HepG2 (cell line): ENCODE results near the gene ITPK1. TPM values are rescaled to one million over a fixed set of nuclear protein-coding genes. Genes with fewer than 3 reads are reported as not detected.

Source experiments
- ATAD3A ChIP-seq: sonication (generic); formaldehyde crosslinking; IDR thresholded peaks from 2 replicates; pipeline ENCODE4 v1.4.0; 2020; ENCODE audit warnings: missing genetic modification reagents
- BRCA1 ChIP-seq: sonication (generic); formaldehyde crosslinking; IDR thresholded peaks from 2 replicates; pipeline ENCODE4 v1.4.0; 2020; ENCODE audit warnings: missing genetic modification reagents
- CAMTA2 ChIP-seq: sonication (generic); formaldehyde crosslinking; IDR thresholded peaks from 2 replicates; pipeline ENCODE4 v1.4.0; 2020; ENCODE audit warnings: mild to moderate bottlenecking, missing genetic modification reagents, borderline replicate concordance
- ERF ChIP-seq: IDR thresholded peaks from 2 replicates; pipeline ENCODE4 v1.6.1; 2018; ENCODE audit warnings: missing biosample characterization, missing genetic modification reagents
- FOXO1 ChIP-seq: sonication (generic); formaldehyde crosslinking; IDR thresholded peaks from 2 replicates; pipeline ENCODE4 v1.4.0; 2020; ENCODE audit warnings: missing genetic modification reagents
- GLI4 ChIP-seq: sonication (generic); formaldehyde crosslinking; IDR thresholded peaks from 2 replicates; pipeline ENCODE4 v1.5.1; 2020; ENCODE audit warnings: missing genetic modification reagents, mild to moderate bottlenecking, moderate library complexity, borderline replicate concordance
- HOXA3 ChIP-seq: sonication (generic); formaldehyde crosslinking; IDR thresholded peaks from 2 replicates; pipeline ENCODE4 v1.5.0; 2020; ENCODE audit warnings: missing genetic modification reagents
- HOXA5 ChIP-seq: sonication (generic); formaldehyde crosslinking; IDR thresholded peaks from 2 replicates; pipeline ENCODE4 v1.4.0; 2020; ENCODE audit warnings: missing genetic modification reagents
- NFYC ChIP-seq: IDR thresholded peaks from 2 replicates; pipeline ENCODE4 v1.6.1; 2016; ENCODE audit warnings: missing genetic modification reagents, missing compliant biosample characterization
- PHF20 ChIP-seq: sonication (generic); formaldehyde crosslinking; IDR thresholded peaks from 2 replicates; pipeline ENCODE4 v1.5.0; 2020; ENCODE audit warnings: mild to moderate bottlenecking, missing genetic modification reagents
- PHF5A ChIP-seq: IDR thresholded peaks from one replicate; pipeline ENCODE4 v1.6.1; 2018; ENCODE audit warnings: low read depth, missing genetic modification reagents; ENCODE audit not compliant: unreplicated experiment
- RFXAP ChIP-seq: sonication (generic); formaldehyde crosslinking; IDR thresholded peaks from 2 replicates; pipeline ENCODE4 v1.4.0; 2020; ENCODE audit warnings: missing genetic modification reagents, borderline replicate concordance
- SALL1 ChIP-seq: sonication (generic); formaldehyde crosslinking; IDR thresholded peaks from 2 replicates; pipeline ENCODE4 v1.8.0; 2022; ENCODE audit warnings: mild to moderate bottlenecking, missing genetic modification reagents
- SMC3 ChIP-seq: IDR thresholded peaks from 2 replicates; pipeline ENCODE4 v1.6.1; 2011; ENCODE audit warnings: low read length, improper control_type of control experiment
- ZKSCAN8 ChIP-seq: IDR thresholded peaks from 2 replicates; pipeline ENCODE4 v1.6.1; 2016; ENCODE audit warnings: borderline replicate concordance, missing genetic modification reagents, missing compliant biosample characterization
- ZNF24 ChIP-seq: fragments of 450-650 bp; IDR thresholded peaks from 2 replicates; pipeline ENCODE4 v1.6.1; 2017; ENCODE audit warnings: antibody characterized with exemption, mild to moderate bottlenecking
- ZNF382 ChIP-seq: sonication (generic); formaldehyde crosslinking; IDR thresholded peaks from 2 replicates; pipeline ENCODE4 v1.5.0; 2020; ENCODE audit warnings: missing genetic modification reagents, mild to moderate bottlenecking, borderline replicate concordance
- ZNF619 ChIP-seq: sonication (generic); formaldehyde crosslinking; IDR thresholded peaks from 2 replicates; pipeline ENCODE4 v1.4.0; 2020; ENCODE audit warnings: mild to moderate bottlenecking, missing genetic modification reagents
- ZNF652 ChIP-seq: IDR thresholded peaks from 2 replicates; pipeline ENCODE4 v1.6.1; 2016; ENCODE audit warnings: low read depth, borderline replicate concordance
- ZNF781 ChIP-seq: sonication (generic); formaldehyde crosslinking; IDR thresholded peaks from 2 replicates; pipeline ENCODE4 v1.5.1; 2020; ENCODE audit warnings: borderline replicate concordance, mild to moderate bottlenecking, missing genetic modification reagents; ENCODE audit errors: not compliant biosample characterization
- ZNF788 ChIP-seq: sonication (generic); formaldehyde crosslinking; IDR thresholded peaks from 2 replicates; pipeline ENCODE4 v1.5.0; 2020; ENCODE audit warnings: mild to moderate bottlenecking, missing genetic modification reagents, borderline replicate concordance
- polyA plus RNA-seq, 8 experiments: library from polyadenylated mRNA; depleted of rRNA in 3 of 8; stranded (reverse) in 7 of 8; unstranded in 1 of 8; fragments of >200 nt; fragmentation: Illumina TruSeq in 4 of 8; extraction: Trizol in 4 of 8; gene quantifications; 2 replicates each; pipeline versions ENCODE4 v1.2.1 to v1.2.3, GENCODE V29; 2011 to 2016; ENCODE audit warnings: low read depth in 4 of 8, missing spikeins in 1 of 8, mixed read lengths in 1 of 8; ENCODE audit not compliant: insufficient read depth in 1 of 8
- total RNA-seq, 5 experiments: library from RNA; depleted of rRNA; stranded (reverse); fragments of >200 nt; fragmentation: Illumina TruSeq; extraction: Trizol; gene quantifications; 2 replicates each; pipeline ENCODE4 v1.2.3, GENCODE V29; 2016; ENCODE audit warnings: low read depth in 1 of 5
- TF ChIP-seq, protein P1 (sequence below): sonication (generic); formaldehyde crosslinking; IDR thresholded peaks from 2 replicates; pipeline ENCODE4 v1.5.1; 2020; ENCODE audit warnings: missing genetic modification reagents, mild to moderate bottlenecking, borderline replicate concordance
- TF ChIP-seq, protein P2 (sequence below): IDR thresholded peaks from 2 replicates; pipeline ENCODE4 v1.6.1; 2016; ENCODE audit warnings: mild to moderate bottlenecking
- TF ChIP-seq, protein P3 (sequence below): IDR thresholded peaks from 2 replicates; pipeline ENCODE4 v1.6.1; 2016; ENCODE audit warnings: missing biosample characterization, missing genetic modification reagents, low read depth
- TF ChIP-seq, protein P4 (sequence below): sonication (generic); formaldehyde crosslinking; IDR thresholded peaks from 2 replicates; pipeline ENCODE4 v1.4.0; 2020; ENCODE audit warnings: low read depth, mild to moderate bottlenecking, missing genetic modification reagents

Gene ITPK1
- total and polyA plus RNA-seq, 2 of the 13 experiments (the other 11 are each of a cell fraction or from before 2014, with no cell fraction given): 20.5 to 47.5 TPM

DNA sequence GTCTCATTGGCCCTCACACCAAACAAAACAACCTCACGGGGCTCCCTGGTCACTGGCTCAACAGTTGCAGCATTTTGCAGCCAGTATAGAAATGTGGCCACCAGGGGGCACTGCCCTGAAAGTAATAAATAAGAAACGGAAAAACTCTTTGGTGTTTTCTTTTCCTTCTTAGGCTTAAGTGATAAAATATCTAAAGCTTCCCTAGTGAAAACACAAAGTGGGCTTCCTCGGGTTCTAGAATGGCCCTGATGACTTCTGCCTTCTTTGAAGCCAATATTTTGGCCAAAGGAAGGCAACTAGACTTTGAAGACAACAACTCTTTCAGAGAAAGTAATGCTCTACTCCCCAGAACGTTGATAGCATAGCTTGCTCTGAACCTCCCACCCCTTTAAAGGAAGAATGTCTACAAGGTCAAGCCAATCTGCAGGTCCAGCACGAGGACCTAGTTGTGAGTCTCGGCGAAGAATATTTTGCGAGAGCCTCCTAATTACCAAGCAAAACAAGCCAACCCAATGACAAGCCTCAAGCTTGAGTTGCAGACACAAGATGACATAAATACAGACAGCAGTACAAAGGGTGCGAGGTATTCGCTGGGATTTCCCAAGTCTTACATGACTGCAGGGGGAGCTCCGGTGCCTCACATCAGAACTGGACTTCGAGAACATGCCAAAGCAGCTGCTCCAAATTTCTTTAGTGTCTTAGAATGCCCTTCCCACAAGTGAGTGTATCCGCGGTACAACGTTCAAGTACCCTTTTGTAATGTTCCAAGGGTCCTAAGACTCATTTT is 2.6 kb downstream of the ITPK1 start (continued):
- TF ChIP-seq ZNF24 (no peak), PHF5A (no peak), PHF20 (CRISPR knock-in tag) (no peak), SMC3 (peak; percentile 57), ERF (CRISPR knock-in tag) (no peak), ZNF652 (0 out of 2 replicates have a peak, but pooled peaks have one; percentile 30), RFXAP (CRISPR knock-in tag) (no peak), CAMTA2 (CRISPR knock-in tag) (no peak), FOXO1 (CRISPR knock-in tag) (no peak), NFYC (no peak), HOXA5 (no peak), BRCA1 (no peak), SALL1 (CRISPR knock-in tag) (no peak), ZKSCAN8 (CRISPR knock-in tag) (no peak), ZNF382 (CRISPR knock-in tag) (no peak), ZNF619 (no peak), GLI4 (no peak), HOXA3 (CRISPR knock-in tag) (0 out of 2 replicates have a peak, but pooled peaks have one; percentile 8), ATAD3A (CRISPR knock-in tag) (no peak), ZNF788 (0 out of 2 replicates have a peak, but pooled peaks have one; percentile 22), ZNF781 (CRISPR knock-in tag) (no peak)
- TF ChIP-seq, protein P1, sequence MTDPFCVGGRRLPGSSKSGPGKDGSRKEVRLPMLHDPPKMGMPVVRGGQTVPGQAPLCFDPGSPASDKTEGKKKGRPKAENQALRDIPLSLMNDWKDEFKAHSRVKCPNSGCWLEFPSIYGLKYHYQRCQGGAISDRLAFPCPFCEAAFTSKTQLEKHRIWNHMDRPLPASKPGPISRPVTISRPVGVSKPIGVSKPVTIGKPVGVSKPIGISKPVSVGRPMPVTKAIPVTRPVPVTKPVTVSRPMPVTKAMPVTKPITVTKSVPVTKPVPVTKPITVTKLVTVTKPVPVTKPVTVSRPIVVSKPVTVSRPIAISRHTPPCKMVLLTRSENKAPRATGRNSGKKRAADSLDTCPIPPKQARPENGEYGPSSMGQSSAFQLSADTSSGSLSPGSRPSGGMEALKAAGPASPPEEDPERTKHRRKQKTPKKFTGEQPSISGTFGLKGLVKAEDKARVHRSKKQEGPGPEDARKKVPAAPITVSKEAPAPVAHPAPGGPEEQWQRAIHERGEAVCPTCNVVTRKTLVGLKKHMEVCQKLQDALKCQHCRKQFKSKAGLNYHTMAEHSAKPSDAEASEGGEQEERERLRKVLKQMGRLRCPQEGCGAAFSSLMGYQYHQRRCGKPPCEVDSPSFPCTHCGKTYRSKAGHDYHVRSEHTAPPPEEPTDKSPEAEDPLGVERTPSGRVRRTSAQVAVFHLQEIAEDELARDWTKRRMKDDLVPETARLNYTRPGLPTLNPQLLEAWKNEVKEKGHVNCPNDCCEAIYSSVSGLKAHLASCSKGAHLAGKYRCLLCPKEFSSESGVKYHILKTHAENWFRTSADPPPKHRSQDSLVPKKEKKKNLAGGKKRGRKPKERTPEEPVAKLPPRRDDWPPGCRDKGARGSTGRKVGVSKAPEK: no peak
- TF ChIP-seq, protein P2, sequence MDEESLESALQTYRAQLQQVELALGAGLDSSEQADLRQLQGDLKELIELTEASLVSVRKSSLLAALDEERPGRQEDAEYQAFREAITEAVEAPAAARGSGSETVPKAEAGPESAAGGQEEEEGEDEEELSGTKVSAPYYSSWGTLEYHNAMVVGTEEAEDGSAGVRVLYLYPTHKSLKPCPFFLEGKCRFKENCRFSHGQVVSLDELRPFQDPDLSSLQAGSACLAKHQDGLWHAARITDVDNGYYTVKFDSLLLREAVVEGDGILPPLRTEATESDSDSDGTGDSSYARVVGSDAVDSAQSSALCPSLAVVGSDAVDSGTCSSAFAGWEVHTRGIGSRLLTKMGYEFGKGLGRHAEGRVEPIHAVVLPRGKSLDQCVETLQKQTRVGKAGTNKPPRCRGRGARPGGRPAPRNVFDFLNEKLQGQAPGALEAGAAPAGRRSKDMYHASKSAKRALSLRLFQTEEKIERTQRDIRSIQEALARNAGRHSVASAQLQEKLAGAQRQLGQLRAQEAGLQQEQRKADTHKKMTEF (CRISPR knock-in tag): no peak
- TF ChIP-seq, protein P3, sequence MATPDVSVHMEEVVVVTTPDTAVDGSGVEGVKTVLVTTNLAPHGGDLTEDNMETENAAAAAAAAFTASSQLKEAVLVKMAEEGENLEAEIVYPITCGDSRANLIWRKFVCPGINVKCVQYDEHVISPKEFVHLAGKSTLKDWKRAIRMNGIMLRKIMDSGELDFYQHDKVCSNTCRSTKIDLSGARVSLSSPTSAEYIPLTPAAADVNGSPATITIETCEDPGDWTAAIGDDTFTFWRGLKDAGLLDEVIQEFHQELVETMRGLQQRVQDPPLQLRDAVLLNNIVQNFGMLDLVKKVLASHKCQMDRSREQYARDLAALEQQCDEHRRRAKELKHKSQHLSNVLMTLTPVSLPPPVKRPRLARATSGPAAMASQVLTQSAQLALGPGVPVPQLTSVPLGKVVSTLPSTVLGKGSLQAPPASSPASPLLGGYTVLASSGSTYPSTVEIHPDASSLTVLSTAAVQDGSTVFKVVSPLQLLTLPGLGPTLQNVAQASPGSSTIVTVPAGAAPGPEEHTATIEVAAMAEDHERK (CRISPR knock-in tag): no peak
- TF ChIP-seq, protein P4, sequence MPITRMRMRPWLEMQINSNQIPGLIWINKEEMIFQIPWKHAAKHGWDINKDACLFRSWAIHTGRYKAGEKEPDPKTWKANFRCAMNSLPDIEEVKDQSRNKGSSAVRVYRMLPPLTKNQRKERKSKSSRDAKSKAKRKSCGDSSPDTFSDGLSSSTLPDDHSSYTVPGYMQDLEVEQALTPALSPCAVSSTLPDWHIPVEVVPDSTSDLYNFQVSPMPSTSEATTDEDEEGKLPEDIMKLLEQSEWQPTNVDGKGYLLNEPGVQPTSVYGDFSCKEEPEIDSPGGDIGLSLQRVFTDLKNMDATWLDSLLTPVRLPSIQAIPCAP (CRISPR knock-in tag): no peak
